Fibroblast of skin of right biceps (primary cell): Measurements from ENCODE around the gene PLXNA3.

ENCODE experiments used
- DNase-seq: peaks from one replicate; pipeline ENCODE4 v3.0.0-alpha.2; 2013

The PLXNA3 gene

DNA sequence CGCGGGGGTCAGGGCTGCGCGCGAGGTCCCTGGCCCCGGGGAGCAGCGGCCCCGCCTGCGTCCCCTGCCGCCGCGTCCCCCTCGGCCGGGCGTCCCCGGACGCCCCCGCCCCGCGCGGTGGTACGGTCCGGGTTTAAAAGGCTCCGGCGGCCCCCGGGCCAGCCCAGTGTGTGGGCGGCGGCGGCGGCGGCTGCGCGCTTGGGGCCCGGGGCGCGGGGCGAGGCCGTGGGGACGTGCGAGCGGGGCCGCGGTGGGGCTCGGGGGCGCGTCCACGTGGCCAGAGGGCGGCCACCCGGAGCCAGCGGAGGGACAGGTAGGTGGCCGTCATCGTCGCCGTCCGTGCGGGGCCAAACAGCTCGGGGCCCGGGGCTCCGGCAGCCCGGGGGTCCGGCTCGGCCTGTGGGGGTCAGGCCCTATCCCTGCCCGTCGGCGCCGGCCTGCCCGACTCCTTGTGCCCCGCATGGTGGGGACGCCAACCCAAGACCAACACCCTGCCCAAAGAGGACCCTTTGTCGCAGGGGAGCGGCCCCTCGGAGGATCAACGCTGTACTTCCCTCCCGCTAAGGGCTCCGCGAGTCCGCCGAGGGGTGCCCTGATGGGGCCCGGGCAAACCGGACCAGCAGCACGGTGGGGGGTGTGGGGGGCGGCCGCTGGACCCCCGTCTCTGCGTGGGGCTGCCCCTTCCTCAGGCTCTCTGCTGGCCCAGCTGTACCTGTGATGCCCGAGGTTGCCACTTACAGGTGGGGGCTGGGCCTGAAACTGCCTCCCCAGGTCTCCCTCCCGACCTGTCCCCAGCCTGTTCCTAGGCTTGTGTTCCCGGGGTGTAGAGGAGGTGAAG is at the start of gene PLXNA3:
Gene PLXNA3 (plus strand): TSS at position 166 of the 838 bp plus-strand sequence. CDS start 1,903 bp downstream, outside the sequence.
- peak; percentile 57 for DNase-seq

DNA sequence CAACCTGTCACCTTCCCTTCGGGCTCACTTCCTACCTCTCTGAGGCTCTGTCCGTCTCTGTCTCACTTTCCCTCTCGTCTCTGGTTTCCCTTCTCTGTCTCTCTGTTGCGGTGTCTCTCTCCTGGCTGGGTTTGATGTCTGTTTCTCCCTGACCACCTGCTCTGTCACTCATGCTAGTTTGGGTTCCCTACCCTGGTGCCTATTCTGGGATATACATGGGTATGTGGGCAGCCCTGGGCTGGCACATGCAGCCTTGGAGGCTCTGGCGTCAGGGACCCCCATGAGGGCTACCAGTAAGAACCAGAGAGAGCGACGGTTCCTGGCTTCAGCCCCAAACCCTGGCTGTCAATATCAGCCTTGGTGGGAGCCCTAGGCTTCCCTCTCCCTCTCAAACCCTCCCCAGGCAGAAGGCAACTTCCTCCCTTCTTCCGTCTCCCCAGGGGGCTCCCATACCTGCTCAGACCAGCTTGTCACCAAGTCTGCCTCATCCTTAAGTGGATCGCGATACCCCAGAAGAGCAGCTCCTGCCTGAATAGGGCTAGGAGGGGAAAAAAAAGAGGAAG is 49.3 kb upstream of the PLXNA3 start:
- DNase-seq: no peak

DNA sequence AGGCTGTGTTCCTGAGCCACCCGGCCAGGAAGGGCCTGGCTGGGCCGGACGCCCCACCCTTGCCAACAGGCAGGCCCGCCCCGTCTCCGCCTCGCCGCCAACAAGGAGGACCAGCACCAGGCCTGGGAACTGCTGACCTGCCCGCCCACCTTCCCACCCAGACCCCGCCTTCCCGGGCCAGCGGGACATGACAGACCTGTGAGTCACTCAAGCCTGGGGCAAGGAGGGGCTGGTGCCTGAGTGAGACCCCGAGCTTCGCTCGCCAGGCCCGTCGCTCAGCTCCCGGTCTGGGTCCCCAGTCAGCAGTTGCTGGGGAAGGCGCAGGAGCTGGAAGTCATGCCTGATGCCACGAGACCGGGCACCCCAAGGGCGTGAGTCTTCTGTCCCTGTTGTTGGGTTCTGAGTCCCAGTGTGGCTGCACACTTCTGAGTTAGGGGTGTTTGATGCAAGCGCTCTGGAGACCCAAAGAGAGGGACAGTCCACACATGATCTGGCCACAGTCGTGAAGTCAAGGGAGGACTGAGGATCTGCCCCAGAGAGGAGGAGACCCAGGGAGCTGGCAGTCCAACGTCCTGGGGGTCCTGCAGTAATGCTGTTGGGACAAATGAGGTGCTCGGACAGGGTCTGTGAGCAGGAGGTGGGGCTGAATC is 48.7 kb upstream of the PLXNA3 start, which contains the start of gene DNASE1L1:
Gene DNASE1L1 (minus strand): TSS at position 33 of the 650 bp plus-strand sequence. CDS start 3,686 bp downstream, outside the sequence.
- DNase-seq: peak; percentile 80

GRCh38 chrX:154411981-154412340 is 46.1 kb upstream of the PLXNA3 start:
- DNase-seq: no peak

- DNase-seq: no peak
These were observed 45.6 kb upstream of the PLXNA3 start for GRCh38 chrX:154412468-154412867.

DNA sequence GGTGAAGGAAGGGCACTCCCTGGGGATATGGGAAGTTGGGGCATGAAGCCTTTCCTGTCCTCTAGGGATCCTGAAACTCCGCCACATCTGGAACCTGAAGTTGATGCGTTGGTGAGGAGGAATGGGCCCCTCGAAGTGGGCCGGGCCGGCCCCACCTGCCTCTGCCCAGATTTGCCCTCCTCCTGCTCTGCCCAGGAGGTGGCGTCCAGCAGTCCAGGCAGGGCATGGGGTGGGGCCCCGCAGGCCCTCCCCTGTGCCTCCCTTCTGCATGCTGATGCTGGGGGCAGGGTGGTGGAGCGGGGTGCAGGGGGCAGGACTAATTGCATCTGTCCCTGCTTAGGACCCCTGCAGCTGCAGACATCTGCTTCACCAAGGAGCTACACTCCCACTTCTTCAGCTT is 44.9 kb upstream of the PLXNA3 start:
- no peak for DNase-seq

GRCh38 chrX:154417157-154417556 is 40.9 kb upstream of the PLXNA3 start:
- no peak for DNase-seq

DNA sequence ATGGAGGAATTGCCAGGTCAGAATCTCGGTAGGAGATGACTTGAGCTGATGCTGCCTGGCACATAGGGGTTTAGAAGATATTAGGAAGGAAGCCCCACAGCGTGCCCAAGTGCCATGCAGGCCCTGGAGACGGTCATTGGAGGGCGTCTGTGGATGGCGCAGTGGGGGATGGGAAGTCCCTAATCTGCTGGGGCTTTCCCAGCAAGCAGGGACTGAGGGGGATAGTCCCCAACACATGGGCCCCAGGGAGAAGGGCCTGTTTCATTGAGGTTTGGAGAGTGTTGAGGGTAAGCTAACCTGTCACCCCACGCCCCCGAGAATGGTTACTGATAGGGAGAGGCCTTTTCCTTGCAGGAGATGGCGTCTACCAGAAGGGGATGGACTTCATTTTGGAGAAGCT is 38.9 kb upstream of the PLXNA3 start:
- no peak for DNase-seq

GRCh38 chrX:154419688-154420401 is 38.2 kb upstream of the PLXNA3 start:
- no peak for DNase-seq

GRCh38 chrX:154420402-154420756 is 37.7 kb upstream of the PLXNA3 start:
- no peak for DNase-seq

DNA sequence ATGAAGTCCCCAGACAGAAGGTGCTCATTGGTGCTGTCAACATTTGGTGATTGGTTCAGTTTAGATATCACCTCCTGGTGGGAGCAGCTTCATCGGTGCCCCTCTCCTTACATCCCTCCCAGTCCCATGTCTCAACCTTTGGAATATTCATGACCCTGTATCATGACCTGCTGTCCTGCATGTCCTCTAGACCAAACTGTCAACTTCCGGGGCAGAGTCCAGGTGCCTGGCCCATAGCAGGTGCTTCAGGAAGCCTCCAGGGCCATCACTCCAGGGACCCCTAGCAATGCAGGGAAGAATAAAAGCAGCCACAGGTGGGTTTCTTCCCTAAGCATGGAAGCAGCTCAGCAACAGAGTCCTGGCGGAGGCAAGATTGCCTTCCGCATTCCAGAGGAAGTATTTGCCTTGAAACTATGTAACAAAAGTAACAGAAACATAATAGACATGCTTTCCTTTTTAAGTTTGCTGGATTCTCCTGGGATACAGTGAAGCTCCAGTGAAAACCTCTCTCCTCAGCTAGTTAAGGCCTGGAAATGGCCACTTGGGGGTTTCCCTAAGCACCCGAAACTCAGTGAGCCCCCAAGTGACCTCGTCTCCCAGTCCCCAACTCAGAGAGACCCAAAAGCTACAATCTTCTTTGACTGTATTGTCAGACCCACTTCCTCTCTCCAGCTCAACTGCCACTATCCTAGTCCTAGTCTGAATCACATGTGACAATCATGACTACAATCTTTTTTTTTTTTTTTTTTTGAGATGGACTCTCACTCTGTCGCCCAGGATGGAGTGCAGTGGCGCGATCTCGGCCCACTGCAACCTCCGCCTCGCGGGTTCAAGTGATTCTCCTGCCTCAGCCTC is 30.9 kb upstream of the PLXNA3 start:
- DNase-seq: no peak

DNA sequence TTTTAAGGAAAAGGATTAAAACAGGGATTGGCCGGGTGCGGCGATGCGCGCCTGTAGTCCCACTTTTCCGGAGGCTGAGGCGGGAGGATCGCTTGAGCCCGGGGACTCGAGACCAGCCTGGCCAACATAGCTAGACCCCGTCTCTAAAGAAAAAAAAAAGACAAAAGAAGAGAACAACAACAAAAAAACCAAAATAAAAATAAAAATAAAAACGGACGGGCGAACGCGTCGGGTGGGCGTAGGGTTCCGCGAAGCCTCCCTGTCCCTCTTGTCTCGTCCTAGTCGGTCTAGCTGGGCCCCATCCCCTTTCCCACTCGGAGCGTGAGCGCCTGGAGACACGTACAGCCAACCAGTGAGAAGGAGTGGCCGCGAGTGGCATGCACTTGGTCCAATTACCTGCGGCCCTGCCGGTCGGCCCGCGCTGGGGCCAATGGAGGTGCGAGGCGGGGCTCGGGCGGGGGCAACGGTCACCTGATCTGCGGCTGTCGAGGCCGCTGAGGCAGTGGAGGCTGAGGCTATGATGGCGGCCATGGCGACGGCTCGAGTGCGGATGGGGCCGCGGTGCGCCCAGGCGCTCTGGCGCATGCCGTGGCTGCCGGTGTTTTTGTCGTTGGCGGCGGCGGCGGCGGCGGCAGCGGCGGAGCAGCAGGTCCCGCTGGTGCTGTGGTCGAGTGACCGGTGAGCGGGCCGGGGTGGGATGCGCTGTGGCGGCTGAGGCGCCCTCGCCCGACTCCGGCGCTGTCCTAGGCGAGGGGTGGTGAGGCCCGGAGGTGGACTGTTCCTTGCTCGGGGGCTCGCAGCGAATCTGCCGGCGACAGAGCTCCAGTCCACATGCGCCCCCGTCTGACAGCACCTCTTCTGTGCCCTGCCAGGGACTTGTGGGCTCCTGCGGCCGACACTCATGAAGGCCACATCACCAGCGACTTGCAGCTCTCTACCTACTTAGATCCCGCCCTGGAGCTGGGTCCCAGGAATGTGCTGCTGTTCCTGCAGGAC is 29.6 kb upstream of the PLXNA3 start, which contains the start of gene ATP6AP1:
Gene ATP6AP1 (plus strand): TSS at position 502 of the 996 bp plus-strand sequence. CDS start 16 bp downstream, at position 518.
- peak; percentile 96 for DNase-seq

- no peak for DNase-seq
These were observed 28.4 kb upstream of the PLXNA3 start for GRCh38 chrX:154429711-154430110.

- DNase-seq: no peak
These were observed 27.6 kb upstream of the PLXNA3 start for GRCh38 chrX:154430479-154430878.

- DNase-seq: no peak
These were observed 27.2 kb upstream of the PLXNA3 start for GRCh38 chrX:154430916-154431315.

- no peak for DNase-seq
These were observed 26.7 kb upstream of the PLXNA3 start for GRCh38 chrX:154431341-154431740.

- DNase-seq: no peak
These were observed 25.9 kb upstream of the PLXNA3 start for GRCh38 chrX:154432210-154432609.

- no peak for DNase-seq
These were observed 24.5 kb upstream of the PLXNA3 start for GRCh38 chrX:154433605-154434004.

- DNase-seq: no peak
These were observed 23.5 kb upstream of the PLXNA3 start for GRCh38 chrX:154434394-154435168.

GRCh38 chrX:154435171-154435733 is 22.8 kb upstream of the PLXNA3 start:
- no peak for DNase-seq
